Neutrophil (primary cell): ENCODE measurements around the gene S100A2.
A peak's percentile ranks its signal among the peaks of the same experiment; 100 is the strongest.

Experiments
- H3K27ac ChIP-seq: fragments of 200-600 bp; sonication (generic); 2 replicates; pipeline ENCODE4 v1.5.1; 2016; ENCODE audit warnings: mild to moderate bottlenecking, moderate library complexity
- H3K27me3 ChIP-seq: fragments of 200-600 bp; sonication (generic); 2 replicates; pipeline ENCODE4 v1.6.0; 2016; ENCODE audit warnings: mild to moderate bottlenecking
- H3K36me3 ChIP-seq: fragments of 200-600 bp; sonication (generic); 2 replicates; pipeline ENCODE4 v1.5.1; 2017
- H3K4me1 ChIP-seq, 2 experiments: fragments of 200-600 bp in 1 of 2; sonication (generic) in 1 of 2; 1 replicate in 1 of 2; 2 replicates in 1 of 2; pipeline versions ENCODE4 v1.5.1 to v1.6.1; 2013 to 2016; ENCODE audit warnings: low read depth in 1 of 2, low read length in 1 of 2, mild to moderate bottlenecking in 1 of 2, moderate library complexity in 1 of 2; ENCODE audit not compliant: control insufficient read depth in 1 of 2, insufficient read depth in 1 of 2
- H3K4me3 ChIP-seq, 2 experiments: fragments of 200-600 bp in 1 of 2; sonication (generic) in 1 of 2; 1 replicate in 1 of 2; 2 replicates in 1 of 2; pipeline ENCODE4 v1.5.1; 2013 to 2016; ENCODE audit warnings: low read depth in 1 of 2, low read length in 1 of 2, mild to moderate bottlenecking in 1 of 2, moderate library complexity in 1 of 2
- H3K9me3 ChIP-seq: fragments of 200-600 bp; sonication (generic); 2 replicates; pipeline ENCODE4 v1.5.1; 2016
- CTCF ChIP-seq: fragments of 200-600 bp; sonication (generic); IDR thresholded peaks from 2 replicates; pipeline ENCODE4 v1.5.1; 2016; ENCODE audit warnings: antibody characterized with exemption

Gene S100A2

GRCh38 chr1:153519242-153519641, 46.4 kb downstream of the S100A2 start:
- no peaks in the 10 kb centered on the region for H3K36me3 ChIP-seq
- H3K4me3 ChIP-seq: no peak overlapping the region
- no peak overlapping the region for H3K27ac ChIP-seq
- H3K27me3 ChIP-seq: no peaks in the 10 kb centered on the region
- peaks cover 31 to 39% of the 10 kb centered on the region in 2 experiments for H3K4me1 ChIP-seq
- TF ChIP-seq CTCF: no peak
- no peaks in the 10 kb centered on the region for H3K9me3 ChIP-seq

GRCh38 chr1:153515504-153516394, 49.9 kb downstream of the S100A2 start:
- Histone ChIP-seq H3K4me3 (peak overlapping the region; percentile 54), H3K27me3 (no peaks in the 10 kb centered on the region), H3K27ac (peak overlapping the region; percentile 93), H3K4me1 (peaks cover 66 to 72% of the 10 kb centered on the region in 2 experiments), H3K9me3 (no peaks in the 10 kb centered on the region), H3K36me3 (no peaks in the 10 kb centered on the region)
- TF ChIP-seq CTCF: no peak

- Histone ChIP-seq H3K27ac (peak overlapping the region; percentile 93), H3K27me3 (no peaks in the 10 kb centered on the region), H3K9me3 (no peaks in the 10 kb centered on the region), H3K4me3 (no peak overlapping the region), H3K4me1 (peaks cover 68 to 69% of the 10 kb centered on the region in 2 experiments), H3K36me3 (no peaks in the 10 kb centered on the region)
- no peak for TF ChIP-seq CTCF
Measured at GRCh38 chr1:153513666-153514065, 52.0 kb downstream of the S100A2 start.

GRCh38 chr1:153513023-153513422, 52.6 kb downstream of the S100A2 start:
- no peaks in the 10 kb centered on the region for H3K36me3 ChIP-seq
- peaks cover 63 to 66% of the 10 kb centered on the region in 2 experiments for H3K4me1 ChIP-seq
- no peak for TF ChIP-seq CTCF
- H3K27me3 ChIP-seq: no peaks in the 10 kb centered on the region
- H3K27ac ChIP-seq: peak overlapping the region; percentile 93
- no peak overlapping the region for H3K4me3 ChIP-seq
- H3K9me3 ChIP-seq: no peaks in the 10 kb centered on the region
